GM19025 (cell line): Measurements from ENCODE around the gene CPNE5.
"Not testable (repeated sequence)": the region's sequence is repeated elsewhere in the genome, so short reads cannot be mapped to it uniquely, and the experiment has no call there.

Experiments
- ATAC-seq: cut with Tn5 transposase; IDR thresholded peaks from one replicate; pipeline ENCODE4 v1.9.1; 2021; ENCODE audit warnings: mild to moderate bottlenecking, low read depth, moderate library complexity; ENCODE audit not compliant: unreplicated experiment

The CPNE5 gene

DNA sequence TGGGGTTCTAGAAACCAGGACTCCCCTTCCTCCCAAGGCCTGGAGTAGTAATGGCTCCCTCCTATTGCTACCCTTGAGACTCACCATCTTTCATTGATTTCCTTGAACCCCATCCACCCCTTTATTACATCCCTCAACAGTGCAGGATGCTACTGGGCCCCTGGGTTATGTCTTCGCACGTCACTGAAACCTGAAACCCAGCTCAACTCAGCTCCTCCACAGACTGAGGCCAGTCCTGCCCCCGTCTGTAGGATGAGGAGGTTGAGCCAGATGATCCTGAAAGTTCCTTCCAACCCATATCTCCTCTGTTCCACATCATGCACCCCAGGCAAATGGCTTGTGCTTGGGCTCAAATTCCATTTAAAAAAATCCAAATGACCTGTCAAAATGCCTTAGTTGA lies 21.4 kb downstream of the CPNE5 start:
- no peak for ATAC-seq

DNA sequence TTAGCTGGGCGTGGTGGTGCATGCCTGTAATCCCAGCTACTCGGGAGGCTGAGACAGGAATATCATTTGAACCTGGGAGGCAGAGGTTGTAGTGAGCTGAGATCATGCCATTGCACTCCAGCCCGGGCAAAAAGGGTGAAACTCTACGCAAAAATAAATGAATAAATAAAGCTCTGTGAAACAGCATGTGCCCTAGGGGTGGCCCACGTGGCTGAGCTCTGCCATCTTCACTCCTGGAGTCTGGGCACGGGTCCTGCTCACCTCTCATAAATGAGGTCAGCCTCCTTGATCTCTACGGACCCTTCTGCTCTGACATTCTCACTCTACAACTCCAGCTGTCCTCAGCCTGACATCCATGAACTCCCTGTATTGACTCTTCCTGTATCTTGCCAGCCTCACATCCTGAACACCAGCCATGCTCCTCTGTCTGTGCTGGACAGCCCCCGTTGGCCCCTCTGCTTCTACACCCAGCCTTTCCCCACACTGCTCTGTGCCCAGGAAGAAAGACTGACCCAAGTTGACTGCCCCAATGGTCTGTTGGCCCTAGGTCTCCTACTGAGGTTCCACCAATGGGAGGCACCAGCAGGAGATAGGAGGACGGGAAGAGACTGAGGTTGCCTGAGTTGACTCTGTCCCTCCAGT lies 21.9 kb downstream of the CPNE5 start:
- no peak for ATAC-seq

DNA sequence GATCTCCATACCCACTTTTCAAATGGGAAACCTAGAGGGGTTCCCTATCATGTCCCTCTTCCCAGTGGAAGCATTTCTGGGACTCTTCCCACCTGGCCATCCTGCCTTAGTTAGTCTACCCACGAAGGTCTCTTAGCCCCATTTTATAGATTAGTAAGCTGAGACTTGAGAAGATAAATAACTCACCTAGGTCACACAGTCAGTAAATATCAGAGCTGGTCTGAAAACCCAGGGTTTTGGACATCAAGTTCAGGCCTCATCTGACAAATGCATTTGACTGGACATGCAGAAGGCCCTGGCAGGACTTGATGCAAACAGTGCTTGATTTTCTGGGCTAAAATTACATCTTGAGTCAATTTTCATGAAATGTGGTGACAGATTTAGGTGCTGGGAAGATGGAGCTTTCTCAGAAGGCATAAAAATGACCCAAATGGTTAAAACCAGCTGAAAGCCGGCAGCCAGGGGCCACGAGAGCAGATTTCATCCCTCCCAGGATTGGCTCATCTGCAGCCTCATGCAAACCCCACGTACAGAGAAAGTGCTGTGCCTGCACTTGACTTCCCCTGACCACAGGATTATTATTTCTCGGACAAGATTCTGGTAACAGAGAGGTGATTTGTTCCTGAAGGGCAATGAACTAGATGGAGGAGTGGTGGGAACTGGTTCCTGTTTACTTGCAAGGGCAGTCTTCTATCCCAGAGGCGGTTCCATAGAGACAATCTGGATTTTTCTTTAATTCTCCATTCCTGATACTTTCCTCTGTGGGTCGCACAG lies 23.1 kb downstream of the CPNE5 start:
- ATAC-seq, result no peak

DNA sequence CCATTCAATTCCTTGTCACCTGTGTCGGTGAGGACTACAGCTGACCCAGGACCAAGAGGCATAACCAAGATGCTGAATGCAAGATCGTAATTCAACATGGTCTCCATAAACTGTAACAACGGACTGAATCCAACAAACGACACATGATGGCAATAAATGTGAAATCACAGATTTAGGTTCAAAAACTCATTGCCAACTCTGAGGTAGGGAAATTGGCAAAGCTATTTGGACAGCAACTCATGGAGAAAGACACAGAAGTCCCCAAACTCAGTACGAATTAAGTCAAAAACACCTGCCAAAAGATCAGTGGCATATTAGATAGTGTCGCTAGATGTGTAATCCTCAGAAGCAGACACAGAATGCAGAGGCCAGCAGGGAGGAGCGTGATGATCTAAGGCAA lies 25.0 kb downstream of the CPNE5 start:
- no peak for ATAC-seq

DNA sequence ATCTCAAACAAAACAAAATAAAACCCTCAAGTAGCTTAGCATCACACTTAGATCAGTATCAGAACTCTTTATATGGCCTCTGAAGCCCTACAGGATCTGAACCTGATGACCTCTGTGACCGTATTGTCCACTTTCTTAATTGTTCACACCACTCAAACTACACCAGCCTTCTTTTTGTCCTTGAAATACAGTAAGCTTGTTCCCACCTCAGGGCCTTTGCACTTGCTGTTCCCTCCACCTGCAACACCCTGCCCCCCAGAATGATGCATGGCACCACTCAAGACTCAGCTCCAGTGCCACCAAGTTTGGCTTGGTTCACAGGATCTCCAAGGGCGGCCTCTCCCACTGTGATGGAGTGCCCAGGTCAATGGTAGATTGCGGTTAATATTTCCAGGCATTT lies 25.7 kb downstream of the CPNE5 start:
- no peak for ATAC-seq

DNA sequence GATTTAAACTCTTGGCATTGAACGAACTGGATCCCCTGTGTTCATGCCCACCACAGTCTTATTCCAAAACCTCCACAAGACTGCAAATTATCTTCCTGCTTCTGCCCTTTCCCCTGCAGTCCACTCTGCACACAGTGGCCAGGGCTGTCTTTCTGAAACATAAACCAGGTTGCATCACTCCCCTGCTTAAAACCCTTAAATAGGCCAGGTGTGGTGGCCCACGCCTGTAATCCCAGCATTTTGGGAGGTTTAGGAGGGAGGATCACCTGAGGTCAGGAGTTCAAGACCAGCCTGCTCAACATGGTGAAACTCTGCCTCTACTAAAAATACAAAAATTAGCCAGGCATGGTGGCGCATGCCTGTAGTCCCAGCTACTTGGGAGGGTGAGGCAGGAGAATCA lies 26.2 kb downstream of the CPNE5 start:
- not testable (repeated sequence) for ATAC-seq

DNA sequence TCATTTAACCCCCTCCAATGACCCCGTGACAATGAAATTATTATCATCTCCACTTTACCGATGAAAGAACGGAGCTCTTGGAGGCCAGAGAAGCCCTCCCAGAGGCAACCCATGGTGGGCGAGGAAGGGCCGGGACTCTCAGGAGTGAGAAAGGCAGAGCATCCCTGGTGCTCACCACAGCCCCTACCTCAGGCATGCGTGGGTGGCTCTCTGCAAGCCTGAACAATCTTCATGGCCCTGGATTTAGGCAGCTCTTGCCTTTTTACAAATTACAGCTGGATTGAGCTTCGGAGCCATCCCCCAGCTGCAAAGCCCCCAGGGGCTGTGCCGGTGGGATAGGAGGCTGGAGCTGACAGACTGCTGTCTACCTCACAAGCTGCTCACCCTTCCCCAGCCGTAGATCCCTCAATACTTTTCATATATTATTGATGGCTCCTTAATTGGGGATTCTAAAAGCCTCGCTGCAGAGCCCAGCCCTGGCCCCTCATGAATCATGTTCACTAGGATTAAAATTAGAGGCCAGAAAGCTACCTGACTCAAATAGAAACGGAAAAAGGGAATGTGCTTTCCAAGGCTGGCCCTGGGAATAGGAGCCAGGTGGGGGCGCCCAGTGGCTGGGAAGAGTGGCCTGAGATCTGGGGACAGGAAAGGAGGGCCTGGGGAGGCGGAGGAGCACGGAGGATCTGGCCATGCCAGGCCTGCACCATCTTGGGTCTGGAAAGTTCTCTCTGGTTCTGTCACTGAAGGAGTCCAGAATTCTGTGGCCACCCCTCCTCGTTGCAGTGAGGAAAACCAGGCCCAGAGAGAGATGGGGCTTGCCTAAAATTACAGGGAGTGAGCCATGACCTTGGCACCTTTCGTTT lies 29.1 kb downstream of the CPNE5 start:
- ATAC-seq, result no peak

DNA sequence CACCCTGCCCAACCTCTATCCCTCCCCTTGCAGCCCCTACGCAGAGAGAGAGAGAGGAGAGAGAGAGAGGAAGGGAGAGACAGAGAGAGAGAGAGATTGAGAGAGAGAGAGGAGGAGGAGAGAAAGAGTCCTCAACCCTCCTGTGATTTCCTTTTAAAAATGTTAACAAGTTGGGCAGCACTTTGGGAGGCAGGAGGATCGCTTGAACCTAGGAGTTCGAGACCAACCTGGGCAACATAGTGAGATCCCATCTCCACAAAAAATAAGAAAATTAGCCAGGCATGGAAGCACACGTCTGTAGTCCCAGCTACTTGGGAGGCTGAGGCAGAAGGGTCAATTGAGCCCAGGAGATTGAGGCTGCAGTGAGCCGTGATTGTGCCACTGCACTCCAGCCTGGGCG lies 30.1 kb downstream of the CPNE5 start:
- no peak for ATAC-seq

DNA sequence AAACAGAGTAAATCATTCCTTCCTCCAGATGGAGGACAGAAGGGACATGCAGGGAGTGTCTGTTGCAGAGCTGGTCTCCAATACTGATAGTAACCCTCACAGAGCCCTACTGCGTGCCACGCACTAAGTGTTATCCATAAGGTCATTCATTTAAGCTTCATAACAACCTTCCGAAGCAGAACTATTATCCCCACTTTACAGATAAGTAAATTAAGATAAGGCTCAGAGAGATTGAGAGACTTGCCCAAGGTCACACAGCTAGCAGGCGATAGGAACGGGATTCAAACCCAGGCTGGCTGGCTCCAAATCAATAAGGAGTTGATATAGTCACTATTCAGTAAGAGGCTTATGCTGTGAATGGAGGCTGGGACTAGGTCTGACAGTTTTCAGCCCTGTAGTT lies 30.6 kb downstream of the CPNE5 start:
- ATAC-seq, result no peak

DNA sequence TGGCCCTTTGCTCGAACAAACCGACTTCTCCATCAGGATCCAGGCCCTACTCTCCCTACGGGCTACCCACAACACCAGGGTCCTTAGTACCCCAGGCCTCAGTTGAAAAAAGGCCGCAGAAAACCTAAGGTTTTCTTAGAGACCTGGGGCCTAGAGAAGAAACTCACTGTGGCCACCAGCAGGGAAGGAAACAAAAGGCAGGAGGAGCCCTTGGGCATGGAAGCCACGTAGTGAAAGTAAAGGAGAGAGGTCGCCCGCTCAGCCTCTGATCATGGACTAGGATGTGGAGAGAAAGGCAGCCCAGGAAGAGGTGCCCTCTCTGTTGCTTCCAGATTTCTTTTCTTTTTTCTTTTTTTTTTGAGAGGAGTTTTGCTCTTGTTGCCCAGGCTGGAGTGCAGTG lies 31.5 kb downstream of the CPNE5 start:
- no peak for ATAC-seq

DNA sequence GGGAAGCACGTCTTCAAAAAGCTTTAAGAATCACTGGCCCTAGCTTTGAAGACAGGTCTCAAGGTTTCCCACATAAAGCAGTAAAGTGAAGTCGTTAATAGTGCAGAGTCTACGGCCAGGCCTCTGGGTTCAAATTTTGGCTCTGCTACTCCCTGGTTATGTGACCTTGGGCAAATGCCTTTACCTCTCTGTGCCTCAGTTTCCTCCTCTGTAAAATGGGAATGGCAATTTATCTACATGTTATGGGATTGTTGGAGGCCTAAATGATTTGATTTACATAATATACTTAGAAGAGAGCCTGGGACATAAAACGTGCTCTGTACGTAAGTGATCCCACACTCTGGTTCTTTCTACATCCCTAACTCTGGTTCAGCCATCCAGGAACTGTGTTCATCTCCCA lies 32.1 kb downstream of the CPNE5 start:
- ATAC-seq, result no peak

DNA sequence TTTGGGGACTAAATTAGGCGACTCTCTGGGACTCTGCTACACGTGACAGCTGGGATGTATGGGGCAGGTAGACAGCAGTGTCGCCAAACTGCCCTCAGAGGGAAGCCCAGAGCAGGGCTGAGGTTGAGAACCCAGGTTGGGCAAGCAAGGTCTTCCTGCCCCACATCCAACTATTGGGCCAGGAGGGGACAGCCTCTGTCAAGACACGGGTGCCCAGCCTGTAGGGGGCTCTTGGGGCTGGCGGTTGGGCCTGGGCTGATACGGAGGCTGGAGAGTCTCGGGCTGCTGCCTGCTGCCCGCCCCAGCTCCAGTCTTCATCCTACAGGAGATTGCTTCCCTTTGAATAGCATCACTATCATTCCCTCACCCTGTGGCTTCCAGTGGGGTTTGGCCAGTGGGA lies 33.3 kb downstream of the CPNE5 start:
- ATAC-seq, result no peak

DNA sequence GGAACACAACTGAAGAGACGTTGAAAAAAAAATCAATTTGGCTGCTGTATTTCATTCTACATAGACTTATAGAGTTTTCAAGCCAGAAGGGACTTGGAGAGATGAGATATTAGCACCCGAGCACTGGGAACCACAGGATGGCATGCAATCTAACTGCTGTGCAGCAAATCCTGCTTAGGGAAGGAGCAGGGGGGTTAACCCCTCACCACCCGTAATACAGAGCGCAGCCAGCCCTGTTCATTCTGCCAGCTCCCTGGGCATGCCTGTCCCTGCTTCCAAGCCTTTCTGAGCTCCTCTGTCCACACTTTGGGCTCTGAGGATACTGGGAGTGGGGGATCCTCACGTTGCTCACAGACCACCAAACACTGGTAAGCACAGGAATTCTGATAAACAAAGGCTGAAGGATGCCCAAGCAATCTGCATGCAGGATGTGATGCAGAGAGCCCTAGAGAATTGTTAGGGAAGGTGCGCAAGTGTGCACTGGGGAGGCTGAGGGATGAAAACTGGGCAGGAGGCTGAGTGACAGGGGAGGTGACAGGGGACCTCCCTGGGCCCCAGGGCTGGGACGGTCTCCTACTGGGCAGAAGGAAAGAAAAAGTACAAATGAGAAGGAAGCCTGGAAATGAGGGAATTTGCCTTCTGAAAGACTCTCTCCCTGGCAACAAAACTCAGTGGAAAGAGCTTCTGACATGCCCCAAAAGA lies 34.0 kb downstream of the CPNE5 start:
- no peak for ATAC-seq

DNA sequence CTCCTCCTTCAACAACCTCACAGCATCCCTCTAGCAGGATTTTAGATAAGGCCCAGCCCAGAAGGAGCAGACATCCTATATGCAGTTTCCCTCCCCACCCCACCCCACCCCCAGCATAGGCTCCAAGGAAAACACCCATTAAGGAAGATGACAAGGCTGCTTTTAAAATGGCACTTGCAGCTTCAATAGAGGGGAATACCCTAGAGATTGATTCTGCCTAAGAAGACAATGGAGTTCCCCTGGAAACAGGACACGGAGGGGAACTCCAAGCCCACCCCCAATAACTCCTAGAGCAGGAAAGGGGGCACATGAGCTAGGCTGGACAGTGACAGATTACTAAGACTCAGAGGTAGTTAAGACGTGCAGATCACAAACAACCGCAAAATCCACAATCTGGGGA lies 34.7 kb downstream of the CPNE5 start:
- ATAC-seq, result no peak

DNA sequence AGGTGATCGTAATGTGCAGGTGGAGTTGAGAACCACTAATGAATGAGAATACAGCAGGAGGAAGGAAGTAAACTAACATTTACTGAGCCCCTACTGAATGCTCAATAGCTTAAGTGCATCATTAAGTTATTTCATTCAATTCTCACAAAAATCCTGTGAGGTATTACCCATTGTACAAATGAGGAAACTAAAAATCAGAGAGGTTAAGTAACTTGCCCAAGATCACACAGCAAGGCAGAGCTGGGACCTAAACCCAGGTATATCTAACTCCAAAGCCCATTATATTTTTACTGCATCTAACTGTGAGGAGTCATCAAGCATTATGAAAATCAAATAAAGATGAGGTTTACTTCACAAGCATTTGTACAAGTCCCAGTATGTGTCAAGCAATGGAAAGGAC lies 35.3 kb downstream of the CPNE5 start:
- ATAC-seq, result no peak

DNA sequence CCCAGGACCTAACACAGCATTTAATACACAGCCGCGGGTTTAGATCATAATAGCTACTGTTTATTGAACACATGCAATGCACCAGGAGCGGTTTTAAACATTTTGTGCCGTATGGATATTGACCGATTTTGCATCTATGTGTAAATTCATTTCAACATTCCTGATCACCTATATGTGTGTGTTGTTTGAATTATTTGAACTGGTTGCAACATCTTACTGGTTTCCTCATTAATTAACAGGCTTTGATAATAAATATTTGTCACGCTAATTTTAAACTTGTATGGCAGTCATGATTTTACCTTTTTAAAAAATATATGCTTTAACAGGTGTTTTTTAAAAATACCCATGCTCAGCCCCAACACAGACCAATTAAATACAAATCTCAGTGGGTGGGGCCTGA lies 35.8 kb downstream of the CPNE5 start:
- no peak for ATAC-seq

DNA sequence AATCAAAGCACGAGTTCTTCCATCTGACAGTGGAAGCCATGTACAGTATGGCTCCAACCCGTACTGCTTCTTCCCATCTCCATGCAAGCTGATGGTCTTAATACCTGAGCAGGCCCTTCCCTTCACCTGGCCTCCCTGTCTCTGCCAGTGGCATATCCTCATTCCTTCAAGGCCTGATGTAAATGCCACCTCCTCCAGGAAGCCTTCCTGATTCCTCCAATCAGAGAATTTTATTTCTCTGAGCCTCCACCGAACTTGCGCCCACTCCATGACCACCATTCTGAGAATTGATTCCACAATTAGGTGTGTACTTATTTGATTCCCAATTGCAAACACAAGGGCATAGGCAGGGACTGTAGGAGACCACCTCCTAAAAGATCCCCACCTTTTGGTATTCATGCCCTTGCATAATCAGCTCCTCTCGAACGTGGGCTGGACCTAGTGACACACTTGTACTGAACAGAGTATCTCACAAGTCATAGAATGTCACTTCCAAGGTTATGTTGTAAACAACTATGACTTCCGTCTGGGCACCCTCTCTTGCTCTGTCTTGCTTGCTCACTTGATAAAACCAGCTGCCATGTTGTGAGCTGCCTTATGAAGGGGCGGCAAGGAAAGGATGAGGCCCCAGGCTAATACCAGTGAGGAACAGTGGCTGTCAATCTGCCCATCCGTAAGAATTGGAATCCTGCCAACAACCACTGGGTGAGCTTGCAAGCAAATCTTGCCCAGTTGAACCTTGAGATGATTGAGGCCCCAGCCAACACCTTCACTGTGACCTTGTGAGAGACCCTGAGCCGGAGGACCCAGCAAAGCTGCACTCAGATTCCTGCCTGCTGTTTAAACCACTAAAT lies 38.8 kb downstream of the CPNE5 start:
- no peak for ATAC-seq

DNA sequence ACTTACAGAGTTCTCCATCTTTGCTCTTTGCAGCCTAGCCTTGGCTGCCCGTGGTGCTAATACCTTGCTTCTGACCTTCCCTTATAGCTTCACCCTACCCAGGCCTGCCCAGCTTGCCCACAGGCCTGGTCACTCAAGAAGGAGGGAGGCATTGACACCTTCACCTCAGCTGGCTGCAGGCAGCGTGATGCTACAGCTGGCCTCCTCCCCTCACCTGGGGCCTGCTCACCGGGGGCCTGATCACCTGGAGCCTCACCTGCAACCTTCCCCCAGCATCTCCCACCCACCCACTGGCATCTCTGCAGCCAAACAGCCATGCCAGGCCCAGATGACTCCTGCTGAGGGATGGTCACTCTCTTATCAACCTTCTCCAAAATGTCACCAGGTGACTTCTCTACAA lies 40.4 kb downstream of the CPNE5 start:
- no peak for ATAC-seq

DNA sequence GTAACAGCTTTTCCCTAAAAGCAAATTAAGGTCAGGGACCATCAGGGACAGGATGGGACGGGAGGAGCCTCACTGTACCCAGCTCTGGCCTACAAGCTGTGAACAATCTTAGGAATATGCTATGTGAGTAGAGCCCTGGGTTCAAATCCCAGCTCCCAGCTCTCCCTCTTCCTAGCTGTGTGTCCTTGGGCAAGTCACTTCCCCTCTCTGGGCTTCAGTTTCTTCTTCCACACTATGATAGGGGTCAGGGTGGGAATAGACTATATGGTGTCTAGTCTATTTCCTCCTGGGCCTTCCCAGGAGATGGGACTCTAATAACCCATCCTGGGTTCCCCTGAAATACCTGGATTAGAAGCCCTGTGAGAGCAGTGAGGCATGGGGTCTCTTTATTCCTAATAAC lies 41.6 kb downstream of the CPNE5 start:
- ATAC-seq, result no peak

DNA sequence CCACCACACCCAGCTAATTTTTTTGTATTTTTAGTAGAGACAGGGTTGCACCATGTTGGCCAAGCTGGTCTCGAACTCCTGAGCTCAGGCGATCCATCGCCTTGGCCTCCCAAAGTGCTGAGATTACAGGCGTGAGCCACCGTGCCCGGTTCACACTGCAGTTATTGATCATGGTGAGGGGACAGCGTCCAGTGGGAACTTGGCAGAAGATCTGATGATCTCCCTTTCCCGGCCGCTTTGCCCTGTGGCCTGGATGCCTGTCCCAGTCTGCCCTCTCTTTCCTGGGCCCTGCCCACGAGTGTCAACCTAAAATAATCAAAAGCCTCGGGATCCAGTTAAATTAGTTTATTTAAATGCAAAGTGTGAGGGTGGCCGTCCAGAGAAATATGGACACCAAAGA lies 42.2 kb downstream of the CPNE5 start:
- no peak for ATAC-seq
